HS-5 (cell line): ENCODE measurements around the gene SLC6A3.
"Not testable (repeated sequence)": the region's sequence is repeated elsewhere in the genome, so short reads cannot be mapped to it uniquely, and the experiment has no call there.

Source experiments
- DNase-seq: peaks from one replicate; pipeline ENCODE4 v3.0.0-alpha.2; 2012; ENCODE audit warnings: low read depth

Gene SLC6A3

GRCh38 chr5:1463326-1464095, 18.3 kb upstream of the SLC6A3 start:
- DNase-seq = no peak

GRCh38 chr5:1462358-1462757, 17.1 kb upstream of the SLC6A3 start:
- no peak for DNase-seq

GRCh38 chr5:1461396-1461795, 16.2 kb upstream of the SLC6A3 start:
- no peak for DNase-seq

DNA sequence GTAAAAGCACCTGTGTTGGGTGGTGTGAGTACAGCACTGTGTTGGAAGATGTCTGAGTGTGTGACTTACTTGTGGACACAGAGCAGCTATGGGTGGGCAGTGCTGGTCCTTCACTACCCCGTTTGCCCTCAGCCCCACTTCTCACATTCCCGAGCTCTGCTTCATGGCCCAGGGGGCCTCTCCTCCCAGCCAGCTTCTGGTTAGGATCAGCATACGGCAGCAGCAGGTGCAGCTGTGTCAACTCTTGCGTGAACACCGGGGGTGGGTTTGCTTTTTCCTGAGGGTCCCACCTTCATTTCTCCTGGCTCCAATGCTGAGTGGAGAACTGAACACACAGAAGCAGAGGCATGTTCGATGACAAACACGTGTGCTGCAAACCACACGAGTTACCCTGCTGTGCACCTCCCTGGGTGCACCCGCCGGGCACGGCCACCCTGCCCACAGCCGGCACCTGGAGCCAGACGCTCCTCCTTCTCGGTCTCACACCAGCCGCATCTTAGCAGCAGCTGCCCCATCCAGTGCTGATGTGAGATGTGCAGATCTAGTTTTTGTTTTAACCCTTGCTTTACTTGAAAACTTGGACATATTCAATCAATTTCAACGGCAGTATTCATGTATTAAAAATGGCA, 14.9 kb upstream of the SLC6A3 start:
- no peak for DNase-seq

DNA sequence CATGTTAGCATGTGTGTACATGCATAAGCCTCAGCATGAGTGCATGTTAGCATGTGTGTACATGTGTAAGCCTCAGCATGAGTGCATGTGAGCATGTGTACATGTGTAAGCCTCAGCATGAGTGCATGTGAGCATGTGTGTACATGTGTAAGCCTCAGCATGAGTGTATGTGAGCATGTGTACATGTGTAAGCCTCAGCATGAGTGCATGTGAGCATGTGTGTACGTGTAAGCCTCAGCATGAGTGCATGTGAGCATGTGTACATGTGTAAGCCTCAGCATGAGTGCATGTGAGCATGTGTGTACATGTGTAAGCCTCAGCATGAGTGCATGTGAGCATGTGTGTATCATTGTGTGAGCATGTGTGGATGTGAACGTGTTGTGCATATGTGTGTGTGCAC, 14.2 kb upstream of the SLC6A3 start:
- DNase-seq = not testable (repeated sequence)

DNA sequence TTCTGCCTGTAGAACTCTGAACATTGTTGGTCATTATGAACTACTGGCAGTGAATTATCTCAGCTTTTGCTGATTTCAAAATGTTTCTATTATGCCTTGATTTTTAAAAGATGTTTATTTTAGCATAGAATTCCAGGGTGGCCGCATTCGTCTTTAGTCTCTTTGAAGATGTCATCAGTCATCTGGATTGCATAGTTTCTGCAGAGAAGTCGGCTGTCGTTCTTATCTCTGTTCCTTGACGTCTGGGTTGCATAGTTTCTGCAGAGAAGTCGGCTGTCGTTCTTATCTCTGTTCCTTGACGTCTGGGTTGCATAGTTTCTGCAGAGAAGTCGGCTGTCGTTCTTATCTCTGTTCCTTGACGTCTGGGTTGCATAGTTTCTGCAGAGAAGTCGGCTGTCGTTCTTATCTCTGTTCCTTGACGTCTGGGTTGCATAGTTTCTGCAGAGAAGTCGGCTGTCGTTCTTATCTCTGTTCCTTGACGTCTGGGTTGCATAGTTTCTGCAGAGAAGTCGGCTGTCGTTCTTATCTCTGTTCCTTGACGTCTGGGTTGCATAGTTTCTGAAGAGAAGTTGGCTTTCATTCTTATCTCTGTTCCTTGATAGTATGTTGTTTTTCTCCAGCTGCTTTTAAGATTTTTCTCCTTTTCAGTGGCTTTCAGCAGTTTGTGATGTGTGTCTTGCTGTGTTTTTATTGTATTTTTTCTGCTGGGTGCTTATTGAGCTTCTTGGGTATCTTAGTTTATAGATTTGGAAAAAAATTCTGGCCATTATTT, 11.1 kb upstream of the SLC6A3 start:
- DNase-seq = not testable (repeated sequence)

GRCh38 chr5:1453613-1454012, 8.4 kb upstream of the SLC6A3 start:
- DNase-seq = no peak

DNA sequence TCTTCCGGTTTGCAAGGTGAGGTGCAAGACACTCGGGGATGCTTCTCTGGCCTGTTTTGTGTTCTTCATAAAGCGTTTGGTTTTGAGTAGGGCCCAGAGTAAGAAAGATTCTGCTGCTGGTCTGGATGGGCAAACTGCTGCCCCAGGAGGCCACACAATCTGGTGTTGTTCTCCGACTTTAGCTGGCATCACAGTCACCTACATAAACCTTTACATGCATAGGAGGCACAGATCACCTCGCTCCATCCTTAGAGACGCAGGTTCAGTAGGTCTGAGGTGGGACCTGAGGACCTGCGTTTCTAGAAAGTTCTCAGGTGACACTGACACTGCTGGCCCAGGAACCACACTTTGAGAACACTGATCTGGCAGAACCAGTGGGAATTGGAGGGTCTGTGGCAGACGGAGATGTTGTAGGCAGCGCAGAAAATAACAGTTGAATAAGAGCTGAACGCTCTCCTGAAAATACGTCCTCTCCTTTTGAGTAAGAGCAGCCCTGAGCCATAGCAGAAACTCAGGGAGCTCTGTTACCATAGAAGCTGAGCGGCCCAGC, 3.9 kb upstream of the SLC6A3 start:
- no peak for DNase-seq

- no peak for DNase-seq
Measured at GRCh38 chr5:1448511-1449011, 3.3 kb upstream of the SLC6A3 start.

- no peak for DNase-seq
Measured at GRCh38 chr5:1447671-1448361, 2.6 kb upstream of the SLC6A3 start.

GRCh38 chr5:1446602-1447343, 1.5 kb upstream of the SLC6A3 start:
- no peak for DNase-seq

GRCh38 chr5:1445689-1446601, 705 bp upstream of the SLC6A3 start:
- no peak for DNase-seq

DNA sequence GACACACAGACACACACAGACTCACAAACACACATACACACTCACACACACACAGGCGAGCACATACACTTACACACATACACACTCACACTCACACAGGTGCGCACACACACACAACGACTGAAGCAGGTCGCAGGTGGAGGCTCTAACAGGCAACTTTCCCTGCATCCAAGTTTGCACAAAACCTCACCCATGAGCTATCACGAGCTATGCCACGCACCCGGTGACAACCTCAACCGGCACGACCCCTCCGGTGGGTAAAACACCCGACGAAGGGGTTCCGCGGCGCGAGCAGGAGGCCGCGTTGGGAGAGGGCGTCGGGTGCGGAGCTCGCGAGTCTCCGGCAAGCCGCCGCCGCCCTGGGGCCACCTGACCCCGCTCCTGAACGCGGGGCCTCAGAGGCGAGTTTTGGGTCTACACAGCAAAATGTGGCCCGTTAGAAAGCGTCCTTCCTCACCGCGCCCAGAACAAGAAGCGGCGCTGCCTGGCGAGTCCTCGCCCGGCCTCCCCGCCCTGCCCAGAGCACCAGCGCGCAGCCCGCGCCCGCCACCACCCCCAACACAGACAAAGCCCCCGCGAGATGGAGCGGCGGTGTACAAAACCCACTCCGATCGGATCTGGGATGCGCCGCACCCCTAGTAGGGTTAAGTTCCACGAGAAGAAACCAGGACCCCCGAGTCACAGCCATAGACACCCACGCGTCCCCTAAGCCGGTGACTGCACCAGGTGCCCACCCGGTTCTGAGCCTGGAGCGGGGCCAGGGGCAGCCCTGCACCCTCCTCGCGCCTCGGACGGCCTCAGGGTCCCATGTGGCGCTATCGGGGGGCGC, 665 bp downstream of the SLC6A3 start:
- DNase-seq = no peak

- DNase-seq = no peak
Measured at GRCh38 chr5:1443991-1444360, 1.3 kb downstream of the SLC6A3 start.

GRCh38 chr5:1443171-1443570, 2.1 kb downstream of the SLC6A3 start:
- DNase-seq = no peak

GRCh38 chr5:1442222-1443145, 2.8 kb downstream of the SLC6A3 start:
- DNase-seq = no peak

DNA sequence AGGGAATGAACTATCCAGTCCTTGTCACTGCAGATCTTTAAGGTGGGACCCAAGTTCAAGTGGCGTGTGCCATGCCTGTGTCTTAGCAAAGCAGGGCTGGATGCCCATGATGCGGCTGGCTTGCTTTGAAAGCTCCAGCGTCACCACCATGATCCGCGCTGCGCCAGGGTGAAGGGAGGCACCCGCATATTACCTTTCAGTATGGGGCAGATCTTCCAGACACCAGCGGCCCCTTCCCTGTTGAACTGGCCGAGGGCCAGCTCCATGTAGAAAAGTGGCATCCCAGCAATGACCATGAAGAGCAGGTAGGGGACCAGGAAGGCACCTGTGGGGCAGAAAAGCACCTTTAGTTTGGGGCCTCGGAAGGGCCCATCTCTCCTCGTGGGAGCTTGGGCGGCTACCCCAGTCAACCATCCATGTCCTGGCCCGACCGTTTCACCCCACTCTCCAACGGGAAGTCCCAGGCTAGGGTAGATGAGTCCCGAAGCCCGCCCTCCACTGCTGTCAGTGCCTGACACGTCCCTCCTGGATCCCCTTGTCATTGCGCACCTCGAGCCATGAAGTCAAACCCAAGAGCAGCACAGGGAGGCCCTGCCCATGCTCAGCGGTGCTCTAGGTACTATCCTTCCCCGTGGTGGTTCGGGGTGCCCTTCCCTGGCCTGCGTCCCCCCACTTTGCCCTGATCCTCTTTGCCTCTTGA, 3.9 kb downstream of the SLC6A3 start:
- DNase-seq = no peak

DNA sequence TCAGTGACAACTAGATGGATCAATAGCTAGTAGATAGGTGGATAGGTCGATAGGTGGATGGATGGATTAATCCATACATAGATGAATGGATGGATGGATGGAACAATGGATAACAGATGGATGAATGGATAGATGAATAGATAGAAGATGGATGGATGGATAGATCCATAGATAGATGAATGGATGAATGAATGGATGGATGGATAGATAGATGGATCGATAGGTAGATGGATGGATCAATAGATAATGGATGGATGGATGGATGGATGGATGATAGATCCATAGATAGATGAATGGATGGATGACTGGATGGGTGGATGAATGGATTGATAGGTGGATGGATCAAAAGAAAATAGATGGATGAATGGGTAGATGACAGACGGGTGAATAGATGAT, 5.1 kb downstream of the SLC6A3 start:
- no peak for DNase-seq
